Activated naive CD4-positive, alpha-beta T cell (primary cell): ENCODE data around the gene ITPR2.
A peak's percentile ranks its signal among the peaks of the same experiment; 100 is the strongest.
"Not testable (repeated sequence)": the region's sequence is repeated elsewhere in the genome, so short reads cannot be mapped to it uniquely, and the experiment has no call there.

Experiments used
- DNase-seq, 4 experiments: peaks; one replicate each; lab custom pipeline; 2025; lab: John Stamatoyannopoulos, UW

ITPR2 gene

DNA sequence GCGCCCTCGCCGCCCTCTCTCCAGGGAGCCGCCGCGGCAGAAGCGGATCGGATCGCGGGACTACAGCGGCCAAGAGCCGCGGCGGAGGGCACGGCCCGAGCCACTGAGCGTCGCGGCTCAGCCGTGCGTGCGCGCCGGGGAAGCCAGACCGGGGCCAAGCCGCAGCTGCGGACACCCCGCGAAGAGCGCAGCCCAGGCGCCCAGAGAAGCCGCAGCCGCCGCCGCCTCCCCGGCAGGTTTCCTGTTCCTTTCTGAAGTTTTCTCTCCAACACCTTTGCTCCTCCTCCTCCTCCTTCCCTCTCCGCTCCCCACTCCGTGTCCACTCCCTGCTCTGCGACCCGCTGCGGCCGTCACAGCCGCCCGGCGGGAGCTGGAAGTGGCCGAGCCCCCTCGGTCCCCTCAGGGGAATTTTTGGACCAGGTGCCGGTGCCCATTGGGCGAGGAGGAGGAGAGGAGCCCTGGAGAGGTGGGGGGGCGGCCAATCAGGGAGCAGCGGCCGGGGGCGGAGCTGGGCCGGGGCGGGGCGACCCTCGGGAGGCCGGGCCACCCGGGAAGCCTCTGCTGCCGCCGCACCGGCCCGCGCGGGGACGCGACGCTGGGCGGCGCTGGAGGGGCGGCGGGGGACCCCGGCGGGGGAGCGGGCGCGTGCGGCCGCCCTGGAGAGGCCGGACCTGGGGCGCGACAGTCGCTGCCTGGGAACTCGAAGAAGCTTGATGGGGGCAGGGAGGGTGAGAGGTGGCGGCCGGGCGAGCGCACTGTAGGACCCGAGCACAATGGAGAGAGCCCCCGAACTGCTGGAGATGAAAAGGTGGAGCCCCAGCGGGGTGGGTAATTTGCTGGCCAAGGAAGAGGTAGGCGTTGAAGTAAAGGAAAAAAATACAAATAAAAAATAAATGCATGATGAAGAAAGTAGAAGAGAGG lies at the start of gene ITPR2:
TSS of gene ITPR2 (minus strand) at position 373 of the 921 bp plus-strand sequence. CDS start 413 bp downstream, outside the sequence.
- peak; percentile 65 to 90 (median 74) for DNase-seq

DNA sequence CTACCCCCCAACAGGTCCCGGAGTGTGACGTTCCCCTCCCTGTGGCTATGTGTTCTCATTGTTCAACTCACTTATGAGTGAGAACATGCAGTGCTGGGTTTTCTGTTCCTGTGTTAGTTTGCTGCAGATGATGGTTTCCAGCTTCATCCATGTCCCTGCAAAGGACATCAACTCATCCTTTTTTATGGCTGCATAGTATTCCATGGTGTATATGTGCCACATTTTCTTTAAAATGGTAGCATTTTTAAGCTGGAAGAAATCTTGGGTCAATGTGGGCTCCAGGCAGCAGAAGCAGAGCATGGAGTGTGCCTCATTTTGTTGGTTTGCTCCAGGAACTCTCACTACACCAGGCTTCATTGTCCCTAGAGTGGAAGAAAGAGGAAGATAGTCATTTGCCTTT lies 47.6 kb upstream of the ITPR2 start:
- DNase-seq, result no peak

DNA sequence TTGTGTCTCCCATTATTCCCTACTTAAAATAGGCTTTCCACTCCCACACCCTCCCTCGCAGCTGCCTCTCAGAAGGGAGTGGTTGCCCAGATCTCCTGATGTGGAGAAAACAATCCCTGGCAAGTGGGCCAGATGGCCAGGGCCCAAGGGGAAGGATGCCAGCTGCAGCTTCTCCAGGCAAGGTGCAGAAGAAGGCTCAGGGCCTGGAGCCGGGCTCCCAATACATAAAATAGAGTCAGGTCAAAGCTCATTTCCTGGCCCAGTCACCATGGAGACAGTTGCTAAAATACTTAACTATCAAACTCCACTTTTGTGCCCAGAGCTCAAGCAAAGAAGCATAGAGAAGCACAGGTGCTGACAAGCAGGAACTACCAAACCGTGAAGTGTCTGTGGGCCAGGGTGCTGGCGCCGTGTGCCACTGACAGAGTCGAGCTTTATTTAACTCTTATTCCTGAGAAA lies 45.7 kb upstream of the ITPR2 start:
- no peak for DNase-seq

DNA sequence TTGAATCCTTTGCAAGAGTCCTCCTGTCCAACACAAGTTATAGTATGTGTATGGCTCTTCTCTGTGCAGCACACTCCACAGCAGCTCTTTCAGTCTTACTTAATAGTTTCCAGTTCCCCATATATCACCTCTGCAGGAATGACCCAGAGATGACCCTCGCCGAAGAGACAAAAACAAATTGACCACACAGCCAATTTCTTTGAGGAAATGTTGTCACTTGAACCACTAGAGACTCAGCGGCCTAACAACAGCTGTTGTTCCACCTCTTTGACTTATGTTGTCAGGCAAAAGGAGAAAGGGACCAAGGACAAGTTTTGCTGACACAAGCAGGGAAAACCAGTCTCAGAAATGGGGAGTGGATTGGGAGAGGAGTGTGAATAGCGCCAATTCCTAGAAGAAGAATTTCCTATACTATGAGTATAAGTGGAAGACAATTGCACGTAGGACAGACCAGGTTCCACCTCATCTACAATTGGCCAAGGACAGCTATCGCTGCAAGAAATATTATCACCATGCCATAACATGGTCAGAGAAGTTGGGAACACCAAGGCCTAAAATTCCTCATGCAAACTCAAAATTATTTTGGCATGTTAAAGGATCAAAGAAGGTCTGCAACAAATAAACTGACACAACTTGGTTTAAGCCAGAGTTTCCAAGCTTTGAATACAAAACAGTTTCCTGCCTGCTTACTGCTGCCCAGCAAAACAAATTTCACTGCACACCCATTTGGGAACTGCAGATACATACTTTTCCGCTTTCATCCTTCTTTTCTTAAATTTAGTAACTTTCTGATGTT lies 41.7 kb upstream of the ITPR2 start:
- no peak for DNase-seq

- no peak for DNase-seq
Measured at GRCh38 chr12:26872625-26873024, 39.6 kb upstream of the ITPR2 start.

DNA sequence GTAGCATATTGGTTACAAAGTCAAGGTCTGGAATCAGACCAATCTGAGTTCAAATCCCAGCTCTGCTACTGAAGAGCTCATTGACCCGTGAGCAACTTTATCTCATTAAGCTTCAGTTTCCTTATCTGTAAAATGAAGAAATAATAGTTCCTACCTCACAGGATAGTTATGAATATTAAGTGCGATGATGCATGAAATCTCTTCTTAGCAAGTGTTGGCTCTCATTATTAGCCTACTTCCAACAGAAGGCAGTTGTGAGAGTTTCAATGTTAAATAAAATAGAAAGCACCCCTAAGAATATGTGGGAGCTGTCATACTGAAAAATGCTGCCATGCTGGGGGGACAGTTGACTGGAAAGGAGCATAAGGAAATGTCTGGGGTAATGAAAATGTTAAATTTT lies 39.0 kb upstream of the ITPR2 start:
- DNase-seq, result no peak

DNA sequence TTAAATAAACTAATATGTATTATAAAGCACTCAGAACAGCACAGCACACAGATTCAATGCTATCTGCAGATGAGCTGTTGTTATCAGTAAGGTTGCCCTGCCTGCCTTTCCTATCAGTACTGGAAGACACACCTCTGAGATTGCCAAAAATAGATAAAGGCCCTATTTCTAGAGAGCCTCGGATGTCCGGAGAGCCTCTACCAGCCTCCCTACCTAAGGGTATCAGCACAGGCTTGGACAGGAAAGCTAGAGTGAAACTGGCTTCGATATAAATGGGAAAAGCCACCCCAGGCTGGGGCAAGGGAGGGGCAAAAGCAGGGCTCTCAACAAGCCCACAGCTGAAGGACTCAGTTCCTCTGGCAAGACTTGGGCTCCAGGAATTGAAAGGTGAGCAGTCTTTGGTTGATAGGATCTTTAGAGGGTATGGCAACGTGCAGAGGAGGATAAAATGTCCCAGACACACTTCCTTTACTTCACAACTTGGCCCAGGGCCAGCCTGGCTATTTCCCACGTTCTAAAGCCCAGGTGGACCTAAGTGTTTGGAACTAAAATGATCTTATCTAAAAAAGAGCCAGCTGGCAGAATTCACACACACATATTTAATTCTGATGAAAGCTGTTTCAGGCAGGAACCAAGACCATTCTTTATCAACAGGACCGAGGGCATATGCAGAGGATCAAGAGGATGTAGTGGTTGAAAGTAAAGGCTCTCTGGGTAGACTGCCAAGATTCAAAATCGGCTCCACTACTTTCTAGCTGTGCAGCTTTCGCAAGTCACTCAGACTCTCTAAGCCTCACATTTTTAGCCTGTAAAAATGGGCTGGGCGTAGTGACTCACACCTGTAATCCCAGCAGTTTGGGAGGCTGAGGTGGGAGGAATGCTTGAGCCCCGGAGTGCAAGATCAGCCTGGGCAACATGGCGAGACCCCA lies 37.8 kb upstream of the ITPR2 start:
- DNase-seq, result no peak

DNA sequence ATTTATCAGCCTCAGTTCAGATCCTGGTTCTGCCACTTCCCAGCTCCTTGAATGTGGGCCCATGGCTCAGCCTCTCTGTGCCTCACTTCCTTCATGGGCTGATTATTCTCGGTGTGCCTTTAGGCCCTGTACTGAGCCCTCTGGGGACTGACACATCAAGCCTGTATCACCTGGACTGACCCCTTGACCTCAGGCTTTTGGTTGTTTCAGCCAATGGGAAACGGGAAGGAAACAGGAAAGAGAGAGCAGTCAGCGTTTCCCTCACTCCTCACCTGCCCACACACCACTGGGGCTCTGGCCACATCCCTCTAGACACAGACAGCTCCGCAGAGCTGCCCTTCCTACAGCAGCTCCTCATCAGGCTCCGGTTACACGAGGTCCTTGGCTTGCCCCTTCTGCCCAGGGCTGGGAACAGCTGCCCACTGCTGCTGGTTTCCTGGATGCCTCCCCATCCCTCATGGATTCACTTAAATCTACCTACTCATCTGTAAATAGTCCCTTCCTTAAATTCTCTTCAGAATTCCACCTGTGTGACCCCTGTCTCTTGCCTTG lies 37.0 kb upstream of the ITPR2 start:
- no peak for DNase-seq

GRCh38 chr12:26869104-26869494 lies 36.1 kb upstream of the ITPR2 start:
- DNase-seq, result no peak

DNA sequence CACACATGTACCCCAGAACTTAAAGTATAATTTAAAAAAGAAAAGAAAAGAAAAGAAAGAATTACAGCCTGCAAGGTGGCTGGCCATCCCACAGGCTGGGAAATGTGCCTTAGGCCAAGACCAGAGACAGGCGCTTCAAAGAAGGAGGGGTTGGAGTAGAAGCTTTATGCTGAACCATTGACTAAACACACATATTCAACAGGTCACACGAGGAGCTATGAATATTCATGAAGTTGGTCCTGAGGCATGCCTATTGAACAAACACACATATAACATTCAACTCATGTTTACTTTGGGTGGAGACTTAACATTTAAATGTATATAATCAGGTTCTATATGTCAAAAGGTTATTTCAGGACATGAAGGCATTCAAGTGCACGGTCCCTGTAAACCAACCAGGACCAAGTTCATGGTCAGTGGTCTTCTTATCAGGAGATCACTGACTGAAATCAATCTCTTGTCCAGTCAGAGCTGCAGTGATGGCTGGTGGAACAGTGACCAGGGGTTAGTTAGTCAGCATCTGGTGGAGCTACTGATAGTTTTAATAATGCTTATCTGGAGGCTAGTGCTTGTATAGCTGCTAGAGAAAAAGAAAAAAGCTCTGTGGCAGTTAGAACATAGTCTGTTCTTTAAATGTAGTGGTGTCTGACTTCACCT lies 35.6 kb upstream of the ITPR2 start:
- no peak for DNase-seq

- DNase-seq, result no peak
Measured at GRCh38 chr12:26867080-26867479, 34.1 kb upstream of the ITPR2 start.

GRCh38 chr12:26863515-26863914 lies 30.5 kb upstream of the ITPR2 start:
- DNase-seq, result no peak

DNA sequence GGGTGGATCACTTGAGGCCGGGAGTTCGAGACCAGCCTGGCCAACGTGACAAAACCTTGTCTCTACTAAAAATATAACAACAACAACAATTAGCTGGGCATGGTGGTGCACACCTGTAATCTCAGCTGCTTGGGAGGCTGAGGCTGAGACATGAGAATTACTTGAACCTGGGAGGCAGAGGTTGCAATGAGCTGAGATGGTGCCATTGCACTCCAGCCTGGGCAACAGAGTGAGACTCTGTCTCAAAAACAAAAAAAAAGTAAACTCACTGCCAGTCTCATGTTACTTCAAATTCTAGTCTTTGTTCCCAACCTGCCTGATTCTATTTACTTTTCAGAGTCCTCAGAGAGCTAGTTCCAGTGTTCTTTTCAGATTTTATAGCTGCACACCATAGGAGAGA lies 29.8 kb upstream of the ITPR2 start:
- not testable (repeated sequence) for DNase-seq

- DNase-seq, result no peak
Measured at GRCh38 chr12:26861690-26862089, 28.7 kb upstream of the ITPR2 start.

DNA sequence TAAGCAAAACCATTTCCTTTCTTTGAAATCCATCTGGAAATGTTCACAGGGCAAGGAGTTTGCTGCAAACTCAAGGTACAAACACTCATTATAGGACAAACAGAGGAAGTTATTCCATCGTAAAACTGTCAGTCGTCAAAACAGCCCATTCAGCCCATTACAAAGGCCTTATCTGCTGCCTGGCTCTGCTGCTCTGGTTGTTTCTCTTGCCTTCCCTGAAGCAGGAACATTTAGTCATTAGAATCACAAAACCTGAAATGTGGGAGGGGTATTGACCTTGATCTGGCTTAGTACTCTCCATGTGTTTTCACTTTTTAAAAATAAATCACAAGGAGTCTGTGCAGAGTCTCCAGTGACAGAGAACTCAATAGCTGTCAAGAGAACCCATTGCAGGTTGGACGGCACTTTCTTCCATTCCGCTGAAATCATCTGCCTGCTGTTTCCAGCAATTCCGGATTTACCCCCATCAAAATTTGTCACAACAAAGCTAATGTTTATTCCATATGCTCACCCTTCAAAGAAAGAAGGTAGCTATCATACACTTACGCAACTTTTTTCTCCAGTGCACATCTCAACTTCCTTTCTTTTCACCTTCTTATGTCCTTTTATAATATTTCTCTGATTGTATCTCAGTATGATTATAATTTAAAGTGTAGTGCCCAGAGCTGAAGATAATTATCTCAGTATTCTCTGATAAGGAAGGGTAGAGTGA lies 24.6 kb upstream of the ITPR2 start:
- DNase-seq, result no peak

- no peak for DNase-seq
Measured at GRCh38 chr12:26855337-26855736, 22.3 kb upstream of the ITPR2 start.

DNA sequence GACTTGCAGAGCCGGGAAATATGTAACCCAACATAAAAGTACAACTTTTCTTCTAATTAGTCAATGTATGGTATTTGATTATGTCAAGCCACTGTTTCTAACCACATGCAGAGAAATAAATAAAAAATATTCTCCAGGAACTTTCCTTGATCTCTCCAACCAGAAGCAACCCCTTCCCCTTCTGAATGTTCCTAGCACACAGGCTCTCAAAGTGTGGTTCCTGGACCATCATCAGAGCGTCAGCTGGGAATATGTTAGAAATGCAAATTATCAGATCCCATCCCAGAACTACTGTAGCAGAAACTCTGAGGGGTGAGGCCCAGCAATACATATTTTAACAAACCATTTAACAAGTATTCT lies 21.0 kb upstream of the ITPR2 start:
- no peak for DNase-seq

DNA sequence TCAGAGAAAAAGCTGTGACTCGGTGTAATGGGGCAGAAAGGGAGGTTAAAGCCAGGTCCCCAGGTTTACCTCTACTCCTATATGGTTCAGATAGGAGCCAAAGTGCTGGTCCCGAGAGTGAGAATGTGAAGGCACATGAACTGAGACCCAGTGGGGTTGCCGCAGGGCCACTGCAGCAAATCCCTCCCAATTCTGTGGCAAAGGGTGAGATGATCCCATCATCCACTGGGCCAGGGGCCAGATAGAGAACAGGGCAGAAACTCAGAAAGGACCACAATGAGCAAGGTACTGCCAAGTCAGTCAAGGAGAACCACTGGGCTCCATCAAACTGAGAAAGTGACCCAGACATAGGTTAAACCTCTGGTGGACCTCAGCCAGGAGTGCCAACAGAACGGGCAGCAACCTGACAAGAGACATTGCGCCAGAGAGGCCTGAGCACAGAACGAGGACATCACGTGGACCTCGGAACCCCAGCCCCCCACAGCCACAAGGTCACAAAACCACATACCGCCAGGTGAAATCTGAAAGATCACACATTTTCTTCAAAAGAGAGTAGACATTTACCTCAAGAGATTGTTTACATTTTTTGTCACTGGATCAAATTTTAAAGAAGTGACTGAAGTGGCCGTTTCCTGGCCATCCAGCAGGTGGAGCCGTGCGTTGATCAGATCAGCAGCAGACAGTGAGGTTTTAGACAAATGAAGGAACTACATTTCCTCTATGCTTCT lies 20.5 kb upstream of the ITPR2 start:
- DNase-seq, result peak; percentile 10 to 69 (median 31)

DNA sequence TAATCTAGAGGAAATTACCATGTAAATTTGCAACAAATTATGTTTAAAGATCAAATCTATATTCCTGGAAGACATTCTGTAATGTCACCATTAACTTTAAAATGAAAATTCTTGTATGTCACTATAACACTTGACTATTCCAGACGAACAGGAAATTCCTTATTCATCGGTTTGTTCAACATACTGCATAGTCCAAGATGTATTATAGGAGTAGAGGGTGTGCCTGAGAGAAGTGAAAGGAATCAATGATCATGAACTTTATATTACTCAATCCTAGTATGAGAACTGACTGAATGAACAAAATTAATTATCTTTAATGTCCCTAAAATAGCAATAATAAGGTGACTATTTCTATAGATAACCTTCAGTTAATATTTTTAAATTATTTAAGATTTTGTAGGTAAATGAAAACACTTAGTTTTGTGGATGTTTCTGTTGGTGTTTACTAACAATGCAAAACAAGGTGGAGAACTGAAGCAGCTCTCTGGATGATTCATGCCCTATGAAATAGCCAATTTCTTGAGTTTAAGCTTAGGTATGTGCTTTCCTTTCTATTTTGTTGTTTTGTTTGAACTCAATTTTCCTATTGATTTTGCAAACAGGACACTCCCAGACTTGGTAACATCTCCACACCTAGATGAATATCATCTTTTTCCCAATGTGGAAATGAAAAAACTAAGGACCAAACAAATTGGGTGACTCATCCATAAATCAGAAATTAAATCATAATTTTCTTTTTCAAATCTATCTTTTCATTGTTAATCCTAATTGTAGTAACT lies 18.2 kb upstream of the ITPR2 start:
- DNase-seq, result no peak
